Measurements from ENCODE around the gene UCP2.

Gene UCP2

GRCh38 chr11:74009675-74010305, 27.1 kb upstream of the UCP2 start:
- no peak for DNase-seq

- DNase-seq: no peak
These were observed 26.5 kb upstream of the UCP2 start for GRCh38 chr11:74009230-74009547.

- no peak for DNase-seq
These were observed 26.0 kb upstream of the UCP2 start, which contains the start of gene UCP3 for GRCh38 chr11:74008373-74009229. Gene UCP3, minus strand, starts transcription at chr11:74009085. Its CDS starts 2,043 bp downstream, at chr11:74007042.

- DNase-seq: no peak
These were observed 25.2 kb upstream of the UCP2 start for GRCh38 chr11:74007691-74008372.

- DNase-seq: no peak
These were observed 24.2 kb upstream of the UCP2 start for GRCh38 chr11:74006743-74007304.

- DNase-seq: no peak
These were observed 23.3 kb upstream of the UCP2 start for GRCh38 chr11:74005721-74006517.

- DNase-seq: no peak
These were observed 22.3 kb upstream of the UCP2 start for GRCh38 chr11:74004759-74005615.

- no peak for DNase-seq
These were observed 21.5 kb upstream of the UCP2 start for GRCh38 chr11:74004046-74004695.

GRCh38 chr11:74002832-74003231, 20.2 kb upstream of the UCP2 start:
- no peak for DNase-seq

- no peak for DNase-seq
These were observed 19.2 kb upstream of the UCP2 start for GRCh38 chr11:74001822-74002286.

- no peak for DNase-seq
These were observed 17.9 kb upstream of the UCP2 start for GRCh38 chr11:74000307-74001133.

GRCh38 chr11:73999581-74000306, 17.1 kb upstream of the UCP2 start:
- DNase-seq: no peak

GRCh38 chr11:73998846-73999575, 16.4 kb upstream of the UCP2 start:
- no peak for DNase-seq

- no peak for DNase-seq
These were observed 14.6 kb upstream of the UCP2 start for GRCh38 chr11:73997120-73997770.

- no peak for DNase-seq
These were observed 13.6 kb upstream of the UCP2 start for GRCh38 chr11:73996161-73996747.

- DNase-seq: no peak
These were observed 13.1 kb upstream of the UCP2 start for GRCh38 chr11:73995731-73996130.

- no peak for DNase-seq
These were observed 12.6 kb upstream of the UCP2 start for GRCh38 chr11:73995247-73995646.

Measured in hippocampal formation (tissue), 2 donors.